ENCODE measurements around the gene CDIPT. TPM values are rescaled to one million over a fixed set of nuclear protein-coding genes. Genes with fewer than 3 reads are reported as not detected.

The CDIPT gene
- total RNA-seq, 1 experiment from 2014 or later: 57.1 TPM

Other genes starting within 250 kb of the CDIPT start
- gene SPN, start 200.0 kb downstream of the CDIPT start, total RNA-seq (2022): not detected in 2 replicates
- gene QPRT, start 184.0 kb downstream of the CDIPT start, total RNA-seq (2022): 176 and 178 TPM in 2 replicates
- not detected in 2 replicates for gene C16orf54, start 117.2 kb downstream of the CDIPT start, total RNA-seq (2022)
- gene ZG16, start 85.0 kb downstream of the CDIPT start, total RNA-seq (2022): 1.4 and 1.9 TPM in 2 replicates
- 134 and 152 TPM in 2 replicates for gene KIF22, start 72.5 kb downstream of the CDIPT start, total RNA-seq (2022)
- 299 and 317 TPM in 2 replicates for gene MAZ, start 56.7 kb downstream of the CDIPT start, total RNA-seq (2022)
- gene PRRT2, start 51.0 kb downstream of the CDIPT start, total RNA-seq (2022): 3.6 and 3.9 TPM in 2 replicates
- 31.4 and 33.0 TPM in 2 replicates for gene PAGR1, start 47.1 kb downstream of the CDIPT start, total RNA-seq (2022)
- gene MVP, start 42.8 kb downstream of the CDIPT start, total RNA-seq (2022): 62.9 and 72.5 TPM in 2 replicates
- 24.1 and 26.3 TPM in 2 replicates for gene SEZ6L2, start 36.3 kb upstream of the CDIPT start, total RNA-seq (2022)
- 13.2 and 14.7 TPM in 2 replicates for gene ASPHD1, start 37.3 kb upstream of the CDIPT start, total RNA-seq (2022)
- gene KCTD13, start 63.0 kb upstream of the CDIPT start, total RNA-seq (2022): 13.0 and 14.9 TPM in 2 replicates
- 54.5 and 57.7 TPM in 2 replicates for gene TMEM219, start 98.9 kb upstream of the CDIPT start, total RNA-seq (2022)
- 45.8 and 47.1 TPM in 2 replicates for gene TAOK2, start 110.6 kb upstream of the CDIPT start, total RNA-seq (2022)
- 22.7 and 23.3 TPM in 2 replicates for gene HIRIP3, start 132.4 kb upstream of the CDIPT start, total RNA-seq (2022)
- 58.6 and 58.8 TPM in 2 replicates for gene INO80E, start 133.0 kb upstream of the CDIPT start, total RNA-seq (2022)
- gene DOC2A, start 147.8 kb upstream of the CDIPT start, total RNA-seq (2022): 3.5 and 4.5 TPM in 2 replicates
- not detected in 2 replicates for gene C16orf92, start 160.0 kb upstream of the CDIPT start, total RNA-seq (2022)
- 0.48 and 0.60 TPM in 2 replicates for gene TLCD3B, start 168.0 kb upstream of the CDIPT start, total RNA-seq (2022)
- gene ALDOA, start 202.5 kb upstream of the CDIPT start, total RNA-seq (2022): 675 and 802 TPM in 2 replicates
- gene PPP4C, start 212.8 kb upstream of the CDIPT start, total RNA-seq (2022): 130 and 134 TPM in 2 replicates
- gene TBX6, start 228.7 kb upstream of the CDIPT start, total RNA-seq (2022): 1.1 and 1.6 TPM in 2 replicates
- 24.4 and 26.3 TPM in 2 replicates for gene YPEL3, start 233.0 kb upstream of the CDIPT start, total RNA-seq (2022)